ENCODE data around the gene RP2. TPM values are rescaled to one million over a fixed set of nuclear protein-coding genes. Genes with fewer than 3 reads are reported as not detected.

Gene RP2
- total RNA-seq, 1 experiment from 2014 or later = 15.0 TPM

- no peaks in the 10 kb centered on the region for H3K4me1 ChIP-seq
- H3K27ac ChIP-seq = no peak overlapping the region
- DNase-seq = no peak
- H3K4me3 ChIP-seq = no peak overlapping the region
- no peaks in the 10 kb centered on the region for H3K9me3 ChIP-seq (replicated peaks)
- no peaks in the 10 kb centered on the region for H3K27me3 ChIP-seq
- H3K36me3 ChIP-seq = no peaks in the 10 kb centered on the region
Measured at GRCh38 chrX:46866726-46867125, 29.9 kb downstream of the RP2 start.

- H3K27me3 ChIP-seq = no peaks in the 10 kb centered on the region
- no peaks in the 10 kb centered on the region for H3K9me3 ChIP-seq (replicated peaks)
- H3K27ac ChIP-seq = no peak overlapping the region
- no peaks in the 10 kb centered on the region for H3K4me1 ChIP-seq
- DNase-seq = no peak
- no peak overlapping the region for H3K4me3 ChIP-seq
- H3K36me3 ChIP-seq = no peaks in the 10 kb centered on the region
Measured at GRCh38 chrX:46873746-46874145, 36.9 kb downstream of the RP2 start.

GRCh38 chrX:46876901-46877300, 40.1 kb downstream of the RP2 start:
- DNase-seq = no peak
- Histone ChIP-seq H3K36me3 (no peaks in the 10 kb centered on the region), H3K27ac (no peak overlapping the region), H3K4me3 (no peak overlapping the region), H3K4me1 (no peaks in the 10 kb centered on the region), H3K9me3 (replicated peaks) (no peaks in the 10 kb centered on the region), H3K27me3 (no peaks in the 10 kb centered on the region)

- H3K9me3 ChIP-seq (replicated peaks) = no peaks in the 10 kb centered on the region
- no peaks in the 10 kb centered on the region for H3K27me3 ChIP-seq
- H3K27ac ChIP-seq = no peak overlapping the region
- no peaks in the 10 kb centered on the region for H3K36me3 ChIP-seq
- peak; percentile 1 to 11 for DNase-seq
- no peak overlapping the region for H3K4me3 ChIP-seq
- no peaks in the 10 kb centered on the region for H3K4me1 ChIP-seq
Measured at GRCh38 chrX:46882266-46882665, 45.4 kb downstream of the RP2 start.

GRCh38 chrX:46884799-46885198, 48.0 kb downstream of the RP2 start:
- Histone ChIP-seq H3K27ac (no peak overlapping the region), H3K27me3 (no peaks in the 10 kb centered on the region), H3K4me3 (no peak overlapping the region), H3K9me3 (replicated peaks) (no peaks in the 10 kb centered on the region), H3K36me3 (no peaks in the 10 kb centered on the region), H3K4me1 (no peaks in the 10 kb centered on the region)
- no peak for DNase-seq

- H3K36me3 ChIP-seq = no peaks in the 10 kb centered on the region
- no peak for DNase-seq
- no peaks in the 10 kb centered on the region for H3K9me3 ChIP-seq (replicated peaks)
- no peaks in the 10 kb centered on the region for H3K27me3 ChIP-seq
- no peak overlapping the region for H3K27ac ChIP-seq
- H3K4me3 ChIP-seq = no peak overlapping the region
- H3K4me1 ChIP-seq = no peaks in the 10 kb centered on the region
Measured at GRCh38 chrX:46898207-46898606, 61.4 kb downstream of the RP2 start.

GRCh38 chrX:46903458-46904242, 66.8 kb downstream of the RP2 start:
- DNase-seq = peak; percentile 53 to 60
- no peak overlapping the region for H3K27ac ChIP-seq
- H3K27me3 ChIP-seq = no peaks in the 10 kb centered on the region

GRCh38 chrX:46904626-46905025, 67.8 kb downstream of the RP2 start:
- Histone ChIP-seq H3K4me3 (no peak overlapping the region), H3K27me3 (no peaks in the 10 kb centered on the region), H3K9me3 (replicated peaks) (no peaks in the 10 kb centered on the region), H3K4me1 (no peaks in the 10 kb centered on the region), H3K27ac (no peak overlapping the region), H3K36me3 (no peaks in the 10 kb centered on the region)
- no peak for DNase-seq

More at GRCh38 chrX:46903458-46904242, 66.8 kb downstream of the RP2 start:
- Histone ChIP-seq H3K4me1 (no peaks in the 10 kb centered on the region), H3K36me3 (no peaks in the 10 kb centered on the region), H3K4me3 (peak overlapping the region; percentile 30; the same call in 1 of the 2 replicates), H3K9me3 (replicated peaks) (no peaks in the 10 kb centered on the region)

GRCh38 chrX:46910415-46910814, 73.6 kb downstream of the RP2 start:
- H3K27ac ChIP-seq = no peak overlapping the region
- no peaks in the 10 kb centered on the region for H3K36me3 ChIP-seq

GRCh38 chrX:46912098-46912602, 75.3 kb downstream of the RP2 start, which contains the start of gene JADE3:
TSS of gene JADE3 (plus strand) at chrX:46912421. CDS start at chrX:46984895, 72,474 bp downstream.
- peak; percentile 61 to 70 for DNase-seq

More at GRCh38 chrX:46910415-46910814, 73.6 kb downstream of the RP2 start:
- no peak overlapping the region for H3K4me3 ChIP-seq
- H3K4me1 ChIP-seq = no peaks in the 10 kb centered on the region
- H3K27me3 ChIP-seq = no peaks in the 10 kb centered on the region
- no peaks in the 10 kb centered on the region for H3K9me3 ChIP-seq (replicated peaks)
- no peak for DNase-seq

GRCh38 chrX:46912603-46913491, 76.0 kb downstream of the RP2 start:
- Histone ChIP-seq H3K36me3 (no peaks in the 10 kb centered on the region), H3K9me3 (replicated peaks) (no peaks in the 10 kb centered on the region), H3K4me3 (peak overlapping the region; percentile 72), H3K27ac (no peak overlapping the region), H3K27me3 (no peaks in the 10 kb centered on the region), H3K4me1 (no peaks in the 10 kb centered on the region)
- DNase-seq = peak; percentile 32 to 50

More at GRCh38 chrX:46912098-46912602, 75.3 kb downstream of the RP2 start, which contains the start of gene JADE3:
- Histone ChIP-seq H3K36me3 (no peaks in the 10 kb centered on the region), H3K27ac (no peak within 1 kb of the TSS), H3K4me1 (no peaks in the 10 kb centered on the region), H3K9me3 (replicated peaks) (no peaks in the 10 kb centered on the region), H3K27me3 (no peaks in the 10 kb centered on the region), H3K4me3 (peak within 1 kb of the TSS; percentile 72)

- Histone ChIP-seq H3K27ac (no peak overlapping the region), H3K4me3 (peak overlapping the region; percentile 72), H3K27me3 (no peaks in the 10 kb centered on the region), H3K4me1 (no peaks in the 10 kb centered on the region), H3K9me3 (replicated peaks) (no peaks in the 10 kb centered on the region), H3K36me3 (no peaks in the 10 kb centered on the region)
- DNase-seq = peak; percentile 0 to 2
Measured at GRCh38 chrX:46913667-46914066, 76.8 kb downstream of the RP2 start.

GRCh38 chrX:46916273-46916672, 79.4 kb downstream of the RP2 start:
- no peaks in the 10 kb centered on the region for H3K27me3 ChIP-seq
- H3K4me3 ChIP-seq = no peak overlapping the region
- H3K4me1 ChIP-seq = no peaks in the 10 kb centered on the region
- H3K27ac ChIP-seq = no peak overlapping the region
- H3K9me3 ChIP-seq (replicated peaks) = no peaks in the 10 kb centered on the region
- H3K36me3 ChIP-seq = no peaks in the 10 kb centered on the region
- DNase-seq = no peak

- Histone ChIP-seq H3K27ac (no peak overlapping the region), H3K9me3 (replicated peaks) (no peaks in the 10 kb centered on the region), H3K36me3 (no peaks in the 10 kb centered on the region), H3K4me3 (no peak overlapping the region), H3K27me3 (no peaks in the 10 kb centered on the region), H3K4me1 (no peaks in the 10 kb centered on the region)
- no peak for DNase-seq
Measured at GRCh38 chrX:46917622-46918021, 80.8 kb downstream of the RP2 start.

- Histone ChIP-seq H3K27me3 (no peaks in the 10 kb centered on the region), H3K27ac (no peak overlapping the region), H3K4me1 (no peaks in the 10 kb centered on the region), H3K4me3 (no peak overlapping the region), H3K9me3 (replicated peaks) (no peaks in the 10 kb centered on the region), H3K36me3 (no peaks in the 10 kb centered on the region)
- no peak for DNase-seq
Measured at GRCh38 chrX:46918434-46918833, 81.6 kb downstream of the RP2 start.

Data from SJCRH30 (cell line).